Testis (tissue), 5 donors: ENCODE results near the gene ZFAND2B. TPM values are rescaled to one million over a fixed set of nuclear protein-coding genes. Genes with fewer than 3 reads are reported as not detected.

Source experiments
- DNase-seq: peaks from one replicate; pipeline ENCODE4 v3.0.0-alpha.2; 2019
- H3K27ac ChIP-seq, 2 donors: fragments of 200-600 bp; sonication (generic); one replicate each; pipeline ENCODE4 v1.5.1; 2019
- H3K27me3 ChIP-seq: fragments of 200-600 bp; sonication (generic); one replicate; pipeline ENCODE4 v1.5.1; 2019
- H3K36me3 ChIP-seq: fragments of 200-600 bp; sonication (generic); one replicate; pipeline ENCODE4 v1.5.1; 2017; ENCODE audit warnings: low read depth; ENCODE audit errors: missing control alignments
- H3K4me1 ChIP-seq: fragments of 200-600 bp; sonication (generic); one replicate; pipeline ENCODE4 v1.5.1; 2019
- H3K4me3 ChIP-seq, 2 donors: fragments of 200-600 bp; sonication (generic); one replicate each; pipeline ENCODE4 v1.5.1; 2017 to 2019
- H3K9me3 ChIP-seq: fragments of 200-600 bp; sonication (generic); one replicate; pipeline ENCODE4 v1.5.1; 2017
- POLR2A ChIP-seq: fragments of 450-650 bp; IDR thresholded peaks from one replicate; pipeline ENCODE4 v1.6.1; 2017; ENCODE audit warnings: antibody characterized with exemption, mild to moderate bottlenecking, moderate library complexity
- WGBS, 2 donors: methylation state at CpG; one replicate each; pipeline ENCODE4 v1.1.5; 2018; 5-methylcytosine and 5-hydroxymethylcytosine counted together
- intact Hi-C: fragments of 100-400 bp; cut with DNase I; formaldehyde crosslinking; loops from one replicate; pipeline ENCODE4 v1.15.1; 2023; ENCODE audit warnings: low total_unique reads
- long read RNA-seq, 2 donors: transcript quantifications; one replicate each; lab custom pipeline, GENCODE V29; 2026
- polyA plus RNA-seq: library from polyadenylated mRNA; stranded (reverse); fragments of 350-450 nt; fragmentation: Illumina TruSeq; extraction: RNeasy Lipid Tissue Mini Kit (QIAGEN cat#74804); gene quantifications from one replicate; pipeline ENCODE4 v1.2.3, GENCODE V29; 2014; ENCODE audit warnings: low read depth, low replicate concordance; ENCODE audit not compliant: insufficient read depth
- total RNA-seq, 2 donors: library from RNA; depleted of rRNA; stranded (reverse); fragments of >200 nt; gene quantifications; one replicate each; pipeline ENCODE4 v1.2.3, GENCODE V29; 2016
- TF ChIP-seq, protein P1 (sequence below), 3 experiments: fragments of 450-650 bp in 2 of 3; fragments of 200-600 bp in 1 of 3; sonication (generic) in 1 of 3; IDR thresholded peaks; one replicate each; pipeline ENCODE4 v1.5.1; 2016 to 2019; ENCODE audit warnings: antibody characterized with exemption in 3 of 3, mild to moderate bottlenecking in 2 of 3, moderate library complexity in 1 of 3

ZFAND2B gene
- total RNA-seq (10 to 100 TPM; 34.3 to 41.3 TPM), polyA plus RNA-seq (27.0 TPM)
- long read RNA-seq, donor 1, transcript ZFAND2B-212 (10 exons, 1,199 nt): major isoform, 5 of 12 reads
- long read RNA-seq, donor 1, partial matches to known transcripts: 0 of 12 reads
- long read RNA-seq, donor 1, other reads (novel, unspliced or antisense): 0 of 12 reads
- long read RNA-seq, donor 2, partial matches to known transcripts: 0 of 6 reads
- long read RNA-seq, donor 2, other reads (novel, unspliced or antisense): 0 of 6 reads

- peak within 1 kb of the TSS; percentile 97 for H3K27ac ChIP-seq
- peak within 1 kb of the TSS; percentile 69 to 80 for H3K4me3 ChIP-seq
- H3K27me3 ChIP-seq: no peaks in the 10 kb centered on the region
- intact Hi-C loops: no loop called here
- DNase-seq: peak; percentile 97
- H3K9me3 ChIP-seq: no peaks in the 10 kb centered on the region
- H3K36me3 ChIP-seq: no peaks in the 10 kb centered on the region
- peaks cover 18% of the 10 kb centered on the region for H3K4me1 ChIP-seq
- WGBS, 2 donors: 0% methylated on average over 5 to 39 of the region's 76 CpGs
- TF ChIP-seq, protein P1, sequence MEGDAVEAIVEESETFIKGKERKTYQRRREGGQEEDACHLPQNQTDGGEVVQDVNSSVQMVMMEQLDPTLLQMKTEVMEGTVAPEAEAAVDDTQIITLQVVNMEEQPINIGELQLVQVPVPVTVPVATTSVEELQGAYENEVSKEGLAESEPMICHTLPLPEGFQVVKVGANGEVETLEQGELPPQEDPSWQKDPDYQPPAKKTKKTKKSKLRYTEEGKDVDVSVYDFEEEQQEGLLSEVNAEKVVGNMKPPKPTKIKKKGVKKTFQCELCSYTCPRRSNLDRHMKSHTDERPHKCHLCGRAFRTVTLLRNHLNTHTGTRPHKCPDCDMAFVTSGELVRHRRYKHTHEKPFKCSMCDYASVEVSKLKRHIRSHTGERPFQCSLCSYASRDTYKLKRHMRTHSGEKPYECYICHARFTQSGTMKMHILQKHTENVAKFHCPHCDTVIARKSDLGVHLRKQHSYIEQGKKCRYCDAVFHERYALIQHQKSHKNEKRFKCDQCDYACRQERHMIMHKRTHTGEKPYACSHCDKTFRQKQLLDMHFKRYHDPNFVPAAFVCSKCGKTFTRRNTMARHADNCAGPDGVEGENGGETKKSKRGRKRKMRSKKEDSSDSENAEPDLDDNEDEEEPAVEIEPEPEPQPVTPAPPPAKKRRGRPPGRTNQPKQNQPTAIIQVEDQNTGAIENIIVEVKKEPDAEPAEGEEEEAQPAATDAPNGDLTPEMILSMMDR (IDR thresholded peaks at IDR 0.05): peak in 2 of 3 experiments; percentile 31 to 34
- peak; percentile 99 for TF ChIP-seq POLR2A
These were observed at the start of gene ZFAND2B for GRCh38 chr2:219206328-219207133. Gene ZFAND2B, plus strand, starts transcription at chr2:219206782. Its CDS starts 206 bp downstream, at chr2:219206988.

GRCh38 chr2:219157396-219157795 is 49.2 kb upstream of the ZFAND2B start:
- Histone ChIP-seq H3K36me3 (no peaks in the 10 kb centered on the region), H3K4me1 (no peaks in the 10 kb centered on the region)

GRCh38 chr2:219158025-219158424 is 48.6 kb upstream of the ZFAND2B start:
- Histone ChIP-seq H3K4me1 (no peaks in the 10 kb centered on the region), H3K4me3 (no peak overlapping the region), H3K36me3 (no peaks in the 10 kb centered on the region), H3K9me3 (no peaks in the 10 kb centered on the region), H3K27me3 (no peaks in the 10 kb centered on the region), H3K27ac (no peak overlapping the region)
- intact Hi-C loops: loop anchor here (10.0 kb wide), 1 partner anchor 103 kb away; no protein-coding TSS in a partner anchor
- no peak for DNase-seq
- TF ChIP-seq, protein P1 (IDR thresholded peaks at IDR 0.05): no peak
- TF ChIP-seq POLR2A: no peak
- 94 to 96% methylated on average over 4 of the region's 4 CpGs for WGBS, 2 donors

More at GRCh38 chr2:219157396-219157795, 49.2 kb upstream of the ZFAND2B start:
- Histone ChIP-seq H3K4me3 (no peak overlapping the region), H3K9me3 (no peaks in the 10 kb centered on the region), H3K27me3 (no peaks in the 10 kb centered on the region), H3K27ac (no peak overlapping the region)
- intact Hi-C loops: loop anchor here (10.0 kb wide), 1 partner anchor 103 kb away; no protein-coding TSS in a partner anchor
- TF ChIP-seq POLR2A: no peak
- TF ChIP-seq, protein P1 (IDR thresholded peaks at IDR 0.05): no peak
- DNase-seq: no peak
- 87 to 93% methylated on average over 8 of the region's 8 CpGs for WGBS, 2 donors

- intact Hi-C loops: loop anchor here (10.0 kb wide), 1 partner anchor 104 kb away; no protein-coding TSS in a partner anchor
- DNase-seq: no peak
These were observed 48.0 kb upstream of the ZFAND2B start for GRCh38 chr2:219158586-219158985.

More at GRCh38 chr2:219158586-219158985, 48.0 kb upstream of the ZFAND2B start:
- Histone ChIP-seq H3K36me3 (no peaks in the 10 kb centered on the region), H3K27ac (no peak overlapping the region), H3K9me3 (no peaks in the 10 kb centered on the region), H3K27me3 (no peaks in the 10 kb centered on the region), H3K4me1 (no peaks in the 10 kb centered on the region), H3K4me3 (no peak overlapping the region)
- WGBS, 2 donors: 74 to 88% methylated on average over 3 of the region's 3 CpGs
- TF ChIP-seq POLR2A: no peak
- TF ChIP-seq, protein P1 (IDR thresholded peaks at IDR 0.05): no peak
